Upper lobe of right lung (tissue), 1 donor: ENCODE results near the gene IL17D. TPM values are rescaled to one million over a fixed set of nuclear protein-coding genes. Genes with fewer than 3 reads are reported as not detected.
A peak's percentile ranks its signal among the peaks of the same experiment; 100 is the strongest.
"Not testable (repeated sequence)": the region's sequence is repeated elsewhere in the genome, so short reads cannot be mapped to it uniquely, and the experiment has no call there.

Source experiments
- ATAC-seq: fragments of 200-7000 bp; cut with Tn5 transposase; one replicate; pipeline ENCODE4 v1.9.1; 2020; ENCODE audit warnings: mild to moderate bottlenecking, moderate library complexity
- DNase-seq: peaks from one replicate; pipeline ENCODE4 v3.0.0-alpha.2; 2020
- H3K27ac ChIP-seq: fragments of 200-600 bp; one replicate; pipeline ENCODE4 v1.8.0; 2022
- H3K27me3 ChIP-seq: fragments of 200-600 bp; one replicate; pipeline ENCODE4 v1.8.0; 2022; ENCODE audit warnings: mild to moderate bottlenecking
- H3K36me3 ChIP-seq: fragments of 200-600 bp; one replicate; pipeline ENCODE4 v1.8.0; 2022
- H3K4me1 ChIP-seq: fragments of 200-600 bp; one replicate; pipeline ENCODE4 v1.8.0; 2022
- H3K4me3 ChIP-seq: fragments of 200-600 bp; one replicate; pipeline ENCODE4 v1.8.0; 2022; ENCODE audit warnings: mild to moderate bottlenecking
- H3K9me3 ChIP-seq: fragments of 200-600 bp; one replicate; pipeline ENCODE4 v1.8.0; 2022
- CTCF ChIP-seq: fragments of 200-600 bp; IDR thresholded peaks from one replicate; pipeline ENCODE4 v1.8.0; 2022; ENCODE audit warnings: antibody characterized with exemption
- intact Hi-C: fragments of 100-400 bp; cut with DNase I; formaldehyde crosslinking; loops from one replicate; pipeline ENCODE4 v1.11.0; 2022
- total RNA-seq: library from RNA; stranded (reverse); fragmentation: NEBNext Ultra II Directional; extraction: Animal tissue kit (Norgen Biotek cat#: 25700); gene quantifications from one replicate; pipeline ENCODE4 v1.2.1, GENCODE V29; 2021
- donor health status: DM: no; HTN: yes; CAD: no; lungs with severe emphysema.

IL17D gene
- total RNA-seq, 1 donor from 2014 or later = 3.8 TPM

- no peaks in the 10 kb centered on the region for H3K27me3 ChIP-seq
- intact Hi-C loops = no loop called here
- DNase-seq = no peak
- no peaks in the 10 kb centered on the region for H3K4me1 ChIP-seq
- no peaks in the 10 kb centered on the region for H3K9me3 ChIP-seq
- TF ChIP-seq CTCF = no peak
- peaks cover 8% of the 10 kb centered on the region for H3K36me3 ChIP-seq
- no peak for ATAC-seq
- no peak overlapping the region for H3K4me3 ChIP-seq
- H3K27ac ChIP-seq = no peak overlapping the region
These were observed 35.6 kb upstream of the IL17D start for GRCh38 chr13:20667857-20668437.

- Histone ChIP-seq H3K9me3 (no peaks in the 10 kb centered on the region), H3K27ac (no peak overlapping the region), H3K27me3 (no peaks in the 10 kb centered on the region), H3K4me1 (no peaks in the 10 kb centered on the region), H3K4me3 (no peak overlapping the region), H3K36me3 (no peaks in the 10 kb centered on the region)
- intact Hi-C loops = no loop called here
- no peak for TF ChIP-seq CTCF
- no peak for DNase-seq
- no peak for ATAC-seq
These were observed 34.3 kb upstream of the IL17D start for GRCh38 chr13:20669162-20669561.

- Histone ChIP-seq H3K27ac (no peak overlapping the region), H3K4me3 (no peak overlapping the region), H3K4me1 (no peaks in the 10 kb centered on the region), H3K27me3 (no peaks in the 10 kb centered on the region), H3K36me3 (no peaks in the 10 kb centered on the region), H3K9me3 (no peaks in the 10 kb centered on the region)
- no peak for TF ChIP-seq CTCF
- ATAC-seq = no peak
- no peak for DNase-seq
- intact Hi-C loops = no loop called here
These were observed 31.7 kb upstream of the IL17D start for GRCh38 chr13:20671789-20672188.

GRCh38 chr13:20672772-20673171 is 30.7 kb upstream of the IL17D start:
- DNase-seq (no peak), ATAC-seq (peak; percentile 70)
- Histone ChIP-seq H3K9me3 (no peaks in the 10 kb centered on the region), H3K36me3 (no peaks in the 10 kb centered on the region), H3K4me3 (no peak overlapping the region), H3K4me1 (no peaks in the 10 kb centered on the region), H3K27me3 (no peaks in the 10 kb centered on the region), H3K27ac (no peak overlapping the region)
- no peak for TF ChIP-seq CTCF
- intact Hi-C loops = no loop called here

GRCh38 chr13:20673715-20674114 is 29.8 kb upstream of the IL17D start:
- Histone ChIP-seq H3K4me1 (no peaks in the 10 kb centered on the region), H3K27ac (no peak overlapping the region), H3K36me3 (no peaks in the 10 kb centered on the region), H3K4me3 (no peak overlapping the region), H3K9me3 (no peaks in the 10 kb centered on the region), H3K27me3 (no peaks in the 10 kb centered on the region)
- ATAC-seq = no peak
- no peak for DNase-seq
- TF ChIP-seq CTCF = no peak
- intact Hi-C loops = no loop called here

GRCh38 chr13:20676213-20676612 is 27.3 kb upstream of the IL17D start:
- Histone ChIP-seq H3K27me3 (no peaks in the 10 kb centered on the region), H3K36me3 (no peaks in the 10 kb centered on the region), H3K4me1 (no peaks in the 10 kb centered on the region), H3K9me3 (no peaks in the 10 kb centered on the region), H3K4me3 (no peak overlapping the region), H3K27ac (no peak overlapping the region)
- ATAC-seq = peak; percentile 36
- intact Hi-C loops = no loop called here
- TF ChIP-seq CTCF = no peak
- no peak for DNase-seq

- H3K27ac ChIP-seq, ATAC-seq, H3K36me3 ChIP-seq, H3K27me3 ChIP-seq, DNase-seq, H3K4me3 ChIP-seq, H3K4me1 ChIP-seq, intact Hi-C loops, H3K9me3 ChIP-seq: not testable (repeated sequence)
These were observed 24.9 kb upstream of the IL17D start for GRCh38 chr13:20678606-20679005.
